MM.1S (cell line): ENCODE data around the gene MADD.

Source experiments
- DNase-seq: peaks from one replicate; pipeline ENCODE4 v3.0.0-alpha.2; 2015
- H2AFZ ChIP-seq: fragments of 300-600 bp; sonication (generic); 2 replicates; pipeline ENCODE4 v1.6.0; 2016; ENCODE audit warnings: antibody characterized with exemption, low read length
- H3F3A ChIP-seq: fragments of 300-600 bp; sonication (generic); 2 replicates; pipeline ENCODE4 v1.6.1; 2016; ENCODE audit warnings: mild to moderate bottlenecking, antibody characterized with exemption, low read length, moderate library complexity, mixed read lengths; ENCODE audit not compliant: insufficient read depth
- H3K27ac ChIP-seq: fragments of 300-600 bp; sonication (generic); 2 replicates; pipeline ENCODE4 v1.5.1; 2016; ENCODE audit warnings: mild to moderate bottlenecking, low read length
- H3K27me3 ChIP-seq: fragments of 300-600 bp; sonication (generic); replicated peaks from 2 replicates; pipeline ENCODE4 v1.6.0; 2016; ENCODE audit warnings: low read length; ENCODE audit not compliant: insufficient read depth
- H3K36me3 ChIP-seq: fragments of 300-600 bp; sonication (generic); replicated peaks from 2 replicates; pipeline ENCODE4 v1.6.1; 2016; ENCODE audit warnings: mild to moderate bottlenecking, low read length, mixed read lengths; ENCODE audit not compliant: insufficient read depth
- H3K4me1 ChIP-seq: fragments of 300-600 bp; sonication (generic); 2 replicates; pipeline ENCODE4 v1.6.1; 2016; ENCODE audit warnings: low read length, mixed read lengths
- H3K4me2 ChIP-seq: fragments of 300-600 bp; sonication (generic); 2 replicates; pipeline ENCODE4 v1.6.0; 2016; ENCODE audit warnings: low read depth, low read length
- H3K4me3 ChIP-seq: fragments of 300-600 bp; sonication (generic); 2 replicates; pipeline ENCODE4 v1.5.1; 2016; ENCODE audit warnings: low read length, mixed read lengths
- H3K79me2 ChIP-seq: fragments of 300-600 bp; sonication (generic); 2 replicates; pipeline ENCODE4 v1.6.1; 2016; ENCODE audit warnings: mixed run types, low read length, mixed read lengths
- H3K9ac ChIP-seq: fragments of 300-600 bp; sonication (generic); 2 replicates; pipeline ENCODE4 v1.6.1; 2016; ENCODE audit warnings: low read length, mixed read lengths
- H3K9me2 ChIP-seq: fragments of 300-600 bp; sonication (generic); replicated peaks from 2 replicates; pipeline ENCODE4 v1.6.1; 2016; ENCODE audit warnings: mild to moderate bottlenecking, low read length, mixed read lengths; ENCODE audit not compliant: insufficient read depth
- H3K9me3 ChIP-seq: fragments of 300-600 bp; sonication (generic); replicated peaks from 2 replicates; pipeline ENCODE4 v1.6.1; 2016; ENCODE audit warnings: mild to moderate bottlenecking, low read length, mixed read lengths; ENCODE audit not compliant: insufficient read depth
- H4K20me1 ChIP-seq: fragments of 300-600 bp; sonication (generic); 2 replicates; pipeline ENCODE4 v1.6.1; 2016; ENCODE audit warnings: mild to moderate bottlenecking, low read length, moderate library complexity, mixed read lengths; ENCODE audit not compliant: insufficient read depth
- EZH2 ChIP-seq: fragments of 300-600 bp; sonication (generic); optimal IDR thresholded peaks from 2 replicates; pipeline ENCODE3; 2017; ENCODE audit warnings: low read depth, mild to moderate bottlenecking, antibody characterized with exemption, low read length, mixed read lengths
- EZH2phosphoT487 ChIP-seq: fragments of 300-600 bp; sonication (generic); IDR thresholded peaks from 2 replicates; pipeline ENCODE4 v1.6.1; 2018; ENCODE audit warnings: antibody characterized with exemption, low read length
- TF ChIP-seq, protein P1 (sequence below): fragments of 300-600 bp; sonication (generic); IDR thresholded peaks from 2 replicates; pipeline ENCODE4 v1.5.1; 2016; ENCODE audit warnings: antibody characterized with exemption, low read length, mixed read lengths

MADD gene

DNA sequence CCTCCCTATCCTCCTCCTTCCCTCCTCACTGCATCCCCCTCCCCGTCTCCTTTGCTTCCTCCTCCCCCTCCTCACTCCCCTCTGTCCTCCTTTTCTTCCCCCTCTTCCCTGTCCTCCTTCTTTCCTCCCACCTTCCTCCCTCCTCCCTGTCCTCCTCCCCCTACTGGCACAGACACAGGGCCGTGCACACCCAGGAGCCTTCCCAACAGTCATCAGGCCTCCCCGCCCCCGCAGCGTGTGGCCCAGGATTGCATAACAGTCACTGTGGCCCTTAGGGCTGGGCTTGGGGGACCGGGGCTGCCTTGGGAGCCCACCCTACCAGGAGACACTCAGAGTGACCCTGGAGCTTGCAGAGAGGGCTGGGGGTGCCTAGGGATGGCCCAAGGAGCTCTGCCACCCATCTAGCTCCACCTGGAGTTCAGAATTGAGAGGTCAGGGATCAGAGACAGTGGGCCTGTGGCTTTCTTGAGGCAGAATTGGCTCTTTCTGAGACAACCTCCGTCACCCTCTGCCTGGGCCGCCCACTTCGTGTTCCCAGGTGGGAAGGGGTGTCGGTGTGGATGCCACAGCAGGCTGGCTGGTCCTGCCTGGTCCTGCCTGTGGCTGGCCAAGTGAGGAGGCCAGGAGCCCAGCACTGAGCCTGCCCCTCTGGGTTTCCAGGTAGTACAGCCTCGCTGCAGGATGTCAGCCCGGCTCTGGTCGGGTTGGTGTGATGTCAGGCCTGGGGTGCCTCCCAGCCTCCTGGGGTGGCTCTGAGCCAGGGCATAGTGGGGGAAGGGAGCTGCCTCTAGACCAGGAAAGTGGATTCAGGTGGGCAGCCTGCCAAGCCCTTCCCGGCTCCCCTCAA is 106.8 kb downstream of the MADD start:
- Histone ChIP-seq H3K9me2 (no peaks in the 10 kb centered on the region), H3K36me3 (no peaks in the 10 kb centered on the region), H3K4me2 (peak overlapping the region; percentile 35; the same call in 1 of the 2 replicates), H3K27me3 (no peaks in the 10 kb centered on the region), H3K9me3 (no peaks in the 10 kb centered on the region), H3F3A (no peaks in the 10 kb centered on the region), H3K9ac (peak overlapping the region; percentile 64; the same call in 1 of the 2 replicates), H3K4me3 (peak overlapping the region; percentile 56; the same call in 1 of the 2 replicates), H4K20me1 (no peaks in the 10 kb centered on the region), H2AFZ (no peak overlapping the region), H3K4me1 (0 out of 2 replicates have a peak, but pooled peaks cover 7% of the 10 kb centered on the region), H3K27ac (no peak overlapping the region), H3K79me2 (no peaks in the 10 kb centered on the region)
- DNase-seq = no peak
- TF ChIP-seq EZH2 (no peak), EZH2phosphoT487 (no peak)
- TF ChIP-seq, protein P1, sequence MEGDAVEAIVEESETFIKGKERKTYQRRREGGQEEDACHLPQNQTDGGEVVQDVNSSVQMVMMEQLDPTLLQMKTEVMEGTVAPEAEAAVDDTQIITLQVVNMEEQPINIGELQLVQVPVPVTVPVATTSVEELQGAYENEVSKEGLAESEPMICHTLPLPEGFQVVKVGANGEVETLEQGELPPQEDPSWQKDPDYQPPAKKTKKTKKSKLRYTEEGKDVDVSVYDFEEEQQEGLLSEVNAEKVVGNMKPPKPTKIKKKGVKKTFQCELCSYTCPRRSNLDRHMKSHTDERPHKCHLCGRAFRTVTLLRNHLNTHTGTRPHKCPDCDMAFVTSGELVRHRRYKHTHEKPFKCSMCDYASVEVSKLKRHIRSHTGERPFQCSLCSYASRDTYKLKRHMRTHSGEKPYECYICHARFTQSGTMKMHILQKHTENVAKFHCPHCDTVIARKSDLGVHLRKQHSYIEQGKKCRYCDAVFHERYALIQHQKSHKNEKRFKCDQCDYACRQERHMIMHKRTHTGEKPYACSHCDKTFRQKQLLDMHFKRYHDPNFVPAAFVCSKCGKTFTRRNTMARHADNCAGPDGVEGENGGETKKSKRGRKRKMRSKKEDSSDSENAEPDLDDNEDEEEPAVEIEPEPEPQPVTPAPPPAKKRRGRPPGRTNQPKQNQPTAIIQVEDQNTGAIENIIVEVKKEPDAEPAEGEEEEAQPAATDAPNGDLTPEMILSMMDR = no peak

DNA sequence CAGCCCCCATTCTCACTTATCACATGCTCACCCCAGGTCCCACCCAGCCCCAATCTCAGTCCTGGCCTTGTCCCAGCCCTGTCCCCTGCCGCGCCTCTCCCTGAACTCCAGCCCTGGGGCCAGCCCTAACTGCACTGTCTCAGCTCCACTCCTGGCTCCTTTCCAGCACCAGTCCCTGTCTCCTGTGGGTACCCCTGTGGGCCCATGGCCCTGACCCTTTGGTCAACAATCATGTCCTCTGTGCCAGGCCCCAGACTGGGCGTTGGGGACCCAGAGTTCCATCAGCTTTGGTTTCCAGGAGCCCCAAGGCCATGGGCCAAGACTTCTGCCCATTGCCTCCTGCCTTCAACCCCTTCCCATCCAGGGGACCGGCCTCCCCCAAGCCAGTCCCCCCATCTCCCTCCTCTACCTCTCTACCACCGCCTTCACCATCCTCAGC is 107.7 kb downstream of the MADD start:
- Histone ChIP-seq H4K20me1 (no peaks in the 10 kb centered on the region), H3K79me2 (no peaks in the 10 kb centered on the region), H3K4me2 (peak overlapping the region; percentile 43; the same call in 1 of the 2 replicates), H3K27me3 (no peaks in the 10 kb centered on the region), H3K9me2 (no peaks in the 10 kb centered on the region), H2AFZ (peak overlapping the region; percentile 61; the same call in 1 of the 2 replicates), H3K9me3 (no peaks in the 10 kb centered on the region), H3K9ac (peak overlapping the region; percentile 64), H3F3A (no peaks in the 10 kb centered on the region), H3K4me1 (0 out of 2 replicates have a peak, but pooled peaks cover 7% of the 10 kb centered on the region), H3K4me3 (peak overlapping the region; percentile 56), H3K36me3 (no peaks in the 10 kb centered on the region), H3K27ac (no peak overlapping the region)
- TF ChIP-seq EZH2 = no peak
- TF ChIP-seq, protein P1 = no peak
- no peak for TF ChIP-seq EZH2phosphoT487
- no peak for DNase-seq

DNA sequence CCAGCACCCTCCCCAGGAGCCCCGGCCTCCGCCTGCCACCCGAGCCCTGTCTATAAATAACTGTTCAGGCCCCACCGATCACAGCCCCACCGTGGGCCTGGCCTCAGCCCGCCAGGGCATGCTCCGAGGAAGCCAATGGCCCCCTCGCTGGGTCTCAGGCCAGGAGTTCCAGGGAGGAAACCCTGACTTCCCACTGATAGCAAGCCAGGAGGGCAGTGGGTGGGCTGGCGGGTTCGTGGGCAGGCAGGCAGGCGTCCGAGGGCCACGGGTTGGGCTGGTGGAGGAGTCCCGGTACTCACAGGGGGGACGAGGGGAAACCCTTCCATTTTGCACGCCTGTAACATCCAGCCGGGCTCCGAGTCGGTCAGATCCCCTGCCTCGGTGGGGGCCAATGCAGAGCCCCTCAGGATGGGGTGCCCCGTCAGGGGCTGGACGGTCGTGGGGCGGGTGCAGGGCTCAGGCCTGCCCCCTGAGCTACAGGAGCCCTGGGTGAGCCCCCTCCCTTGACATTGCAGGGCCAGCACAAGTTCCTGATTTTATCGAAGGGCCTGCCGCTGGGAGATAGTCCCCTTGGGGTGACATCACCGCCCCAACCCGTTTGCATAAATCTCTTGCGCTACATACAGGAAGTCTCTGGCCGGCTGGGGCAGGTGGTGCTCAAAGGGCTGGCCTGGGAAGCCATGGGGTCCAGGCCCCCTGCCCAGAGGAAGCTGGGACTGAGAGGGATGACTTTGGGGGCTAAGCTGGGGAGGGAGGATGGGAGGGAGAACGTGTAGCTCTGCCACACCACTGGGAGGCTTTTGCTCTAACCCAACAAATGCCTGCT is 108.3 kb downstream of the MADD start, which contains the start of gene SPI1:
Gene SPI1 (minus strand): TSS at position 538 of the 826 bp plus-strand sequence. CDS start 194 bp downstream, at position 344.
- Histone ChIP-seq H2AFZ (peak within 1 kb of the TSS; percentile 61), H3K9me3 (no peaks in the 10 kb centered on the region), H3K9ac (peak within 1 kb of the TSS; percentile 64), H3K4me2 (peak within 1 kb of the TSS; percentile 43), H3F3A (no peaks in the 10 kb centered on the region), H3K79me2 (no peaks in the 10 kb centered on the region), H3K9me2 (no peaks in the 10 kb centered on the region), H4K20me1 (no peaks in the 10 kb centered on the region), H3K27me3 (no peaks in the 10 kb centered on the region), H3K36me3 (no peaks in the 10 kb centered on the region), H3K4me3 (peak within 1 kb of the TSS; percentile 56), H3K27ac (no peak within 1 kb of the TSS; the same call in 1 of the 2 replicates), H3K4me1 (0 out of 2 replicates have a peak, but pooled peaks cover 7% of the 10 kb centered on the region)
- peak; percentile 19 for DNase-seq
- no peak for TF ChIP-seq EZH2
- TF ChIP-seq, protein P1 = no peak
- TF ChIP-seq EZH2phosphoT487 = no peak
